ENCODE measurements around the gene CPED1. TPM values are rescaled to one million over a fixed set of nuclear protein-coding genes. Genes with fewer than 3 reads are reported as not detected.
"Not testable (repeated sequence)": the region's sequence is repeated elsewhere in the genome, so short reads cannot be mapped to it uniquely, and the experiment has no call there.

CPED1 gene
- total RNA-seq, 1 donor from 2014 or later, result 3.9 TPM

GRCh38 chr7:121062671-121063279, 74.3 kb downstream of the CPED1 start:
- no peak for TF ChIP-seq CTCF (IDR thresholded peaks at IDR 0.05)
- Mint-ChIP-seq H3K27me3 (ENCODE audit: unreplicated experiment) (no peaks in the 10 kb centered on the region), H3K27ac (ENCODE audit: unreplicated experiment) (no peak overlapping the region), H3K9me3 (ENCODE audit: unreplicated experiment) (no peaks in the 10 kb centered on the region), H3K4me1 (ENCODE audit: unreplicated experiment) (peaks cover 4% of the 10 kb centered on the region), H3K4me3 (ENCODE audit: unreplicated experiment) (no peak overlapping the region), H3K36me3 (ENCODE audit: unreplicated experiment) (no peaks in the 10 kb centered on the region)
- no peak for DNase-seq (ENCODE audit: extremely low spot score, unreplicated experiment)

GRCh38 chr7:121067717-121068116, 79.2 kb downstream of the CPED1 start:
- not testable (repeated sequence) for H3K9me3 Mint-ChIP-seq (ENCODE audit: unreplicated experiment)

GRCh38 chr7:121069346-121070100, 81.0 kb downstream of the CPED1 start:
- DNase-seq (ENCODE audit: extremely low spot score, unreplicated experiment), result no peak
- no peaks in the 10 kb centered on the region for H3K9me3 Mint-ChIP-seq (ENCODE audit: unreplicated experiment)

More at GRCh38 chr7:121067717-121068116, 79.2 kb downstream of the CPED1 start:
- H3K4me1 Mint-ChIP-seq (ENCODE audit: unreplicated experiment); H3K27me3 Mint-ChIP-seq (ENCODE audit: unreplicated experiment); H3K4me3 Mint-ChIP-seq (ENCODE audit: unreplicated experiment); H3K27ac Mint-ChIP-seq (ENCODE audit: unreplicated experiment); DNase-seq (ENCODE audit: extremely low spot score, unreplicated experiment); H3K36me3 Mint-ChIP-seq (ENCODE audit: unreplicated experiment): not testable (repeated sequence)

GRCh38 chr7:121071132-121071531, 82.6 kb downstream of the CPED1 start:
- Mint-ChIP-seq H3K36me3 (ENCODE audit: unreplicated experiment) (no peaks in the 10 kb centered on the region), H3K27me3 (ENCODE audit: unreplicated experiment) (no peaks in the 10 kb centered on the region), H3K27ac (ENCODE audit: unreplicated experiment) (no peak overlapping the region), H3K4me1 (ENCODE audit: unreplicated experiment) (peaks cover 9% of the 10 kb centered on the region), H3K9me3 (ENCODE audit: unreplicated experiment) (no peaks in the 10 kb centered on the region), H3K4me3 (ENCODE audit: unreplicated experiment) (no peak overlapping the region)
- DNase-seq (ENCODE audit: extremely low spot score, unreplicated experiment), result no peak
- no peak for TF ChIP-seq CTCF (IDR thresholded peaks at IDR 0.05)

More at GRCh38 chr7:121069346-121070100, 81.0 kb downstream of the CPED1 start:
- Mint-ChIP-seq H3K4me3 (ENCODE audit: unreplicated experiment) (no peak overlapping the region), H3K4me1 (ENCODE audit: unreplicated experiment) (peaks cover 9% of the 10 kb centered on the region), H3K27me3 (ENCODE audit: unreplicated experiment) (no peaks in the 10 kb centered on the region), H3K36me3 (ENCODE audit: unreplicated experiment) (no peaks in the 10 kb centered on the region), H3K27ac (ENCODE audit: unreplicated experiment) (no peak overlapping the region)
- no peak for TF ChIP-seq CTCF (IDR thresholded peaks at IDR 0.05)

- Mint-ChIP-seq H3K4me1 (ENCODE audit: unreplicated experiment) (peaks cover 14% of the 10 kb centered on the region), H3K27ac (ENCODE audit: unreplicated experiment) (no peak overlapping the region), H3K9me3 (ENCODE audit: unreplicated experiment) (no peaks in the 10 kb centered on the region), H3K36me3 (ENCODE audit: unreplicated experiment) (no peaks in the 10 kb centered on the region), H3K4me3 (ENCODE audit: unreplicated experiment) (no peak overlapping the region), H3K27me3 (ENCODE audit: unreplicated experiment) (no peaks in the 10 kb centered on the region)
- no peak for TF ChIP-seq CTCF (IDR thresholded peaks at IDR 0.05)
- DNase-seq (ENCODE audit: extremely low spot score, unreplicated experiment), result no peak
These were observed 83.2 kb downstream of the CPED1 start for GRCh38 chr7:121071662-121072061.

All from osteocyte (in vitro differentiated cells).